Subcutaneous adipose tissue (tissue), 4 donors: ENCODE measurements around the gene DAD1. TPM values are rescaled to one million over a fixed set of nuclear protein-coding genes. Genes with fewer than 3 reads are reported as not detected.

Experiments
- total RNA-seq, 4 donors: library from RNA; depleted of rRNA; stranded (reverse); fragments of >200 nt; gene quantifications; one replicate each; pipeline ENCODE4 v1.1.0, GENCODE V29; 2016
- TF ChIP-seq, protein P1 (sequence below): fragments of 450-650 bp; IDR thresholded peaks from one replicate; pipeline ENCODE4 v1.5.1; 2016; ENCODE audit warnings: low read depth, mild to moderate bottlenecking, control low read depth, antibody characterized with exemption, moderate library complexity

The DAD1 gene
- total RNA-seq, 4 donors from 2014 or later, result 114 to 356 (median 179) TPM

DNA sequence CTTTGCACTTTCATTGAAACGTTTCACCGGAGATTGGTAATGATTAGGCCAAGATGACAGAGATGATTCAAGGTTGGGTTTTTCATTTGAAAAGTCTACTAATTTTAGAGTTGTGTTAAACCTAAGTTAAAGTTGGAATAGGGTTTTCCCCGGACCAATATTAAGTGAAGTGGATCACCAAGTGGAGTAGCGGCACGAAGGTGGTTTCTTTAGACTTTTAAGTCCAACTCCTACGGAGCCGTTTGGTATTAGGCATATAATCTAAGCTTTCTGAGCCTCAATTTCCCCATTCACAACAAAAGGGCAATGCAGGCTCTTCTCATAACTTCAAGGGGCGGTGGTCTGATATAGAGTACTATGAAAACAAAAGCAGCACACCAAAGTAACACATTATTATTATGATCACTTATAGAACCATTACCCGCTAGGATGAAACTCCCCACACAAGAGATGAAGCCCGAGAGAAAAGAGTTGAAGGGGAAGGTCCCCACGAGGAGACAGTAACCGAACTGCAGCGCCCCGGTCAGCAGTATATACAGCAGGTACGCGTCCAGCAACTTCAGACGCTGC is 413 bp downstream of the DAD1 start:
- TF ChIP-seq, protein P1, sequence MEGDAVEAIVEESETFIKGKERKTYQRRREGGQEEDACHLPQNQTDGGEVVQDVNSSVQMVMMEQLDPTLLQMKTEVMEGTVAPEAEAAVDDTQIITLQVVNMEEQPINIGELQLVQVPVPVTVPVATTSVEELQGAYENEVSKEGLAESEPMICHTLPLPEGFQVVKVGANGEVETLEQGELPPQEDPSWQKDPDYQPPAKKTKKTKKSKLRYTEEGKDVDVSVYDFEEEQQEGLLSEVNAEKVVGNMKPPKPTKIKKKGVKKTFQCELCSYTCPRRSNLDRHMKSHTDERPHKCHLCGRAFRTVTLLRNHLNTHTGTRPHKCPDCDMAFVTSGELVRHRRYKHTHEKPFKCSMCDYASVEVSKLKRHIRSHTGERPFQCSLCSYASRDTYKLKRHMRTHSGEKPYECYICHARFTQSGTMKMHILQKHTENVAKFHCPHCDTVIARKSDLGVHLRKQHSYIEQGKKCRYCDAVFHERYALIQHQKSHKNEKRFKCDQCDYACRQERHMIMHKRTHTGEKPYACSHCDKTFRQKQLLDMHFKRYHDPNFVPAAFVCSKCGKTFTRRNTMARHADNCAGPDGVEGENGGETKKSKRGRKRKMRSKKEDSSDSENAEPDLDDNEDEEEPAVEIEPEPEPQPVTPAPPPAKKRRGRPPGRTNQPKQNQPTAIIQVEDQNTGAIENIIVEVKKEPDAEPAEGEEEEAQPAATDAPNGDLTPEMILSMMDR, result no peak

DNA sequence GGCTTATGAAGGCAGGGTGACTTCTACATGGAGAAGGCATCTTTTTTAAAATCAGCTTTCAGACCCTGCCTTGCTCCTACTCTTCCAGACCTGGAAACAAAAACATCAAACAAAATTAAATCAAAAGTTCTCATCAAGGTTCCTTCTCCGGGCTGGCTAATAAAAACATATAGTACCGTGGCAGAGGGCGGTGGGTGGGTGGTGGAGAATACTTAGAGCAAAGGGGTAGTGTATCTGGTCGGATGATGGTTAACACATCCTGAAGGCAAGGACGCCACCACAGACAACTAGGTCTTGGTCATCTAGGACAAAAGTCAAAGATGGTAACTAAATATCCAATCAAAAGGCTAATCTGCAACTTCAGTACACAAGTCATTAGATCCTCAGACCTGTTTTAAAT is 1.8 kb downstream of the DAD1 start:
- TF ChIP-seq, protein P1, result no peak

DNA sequence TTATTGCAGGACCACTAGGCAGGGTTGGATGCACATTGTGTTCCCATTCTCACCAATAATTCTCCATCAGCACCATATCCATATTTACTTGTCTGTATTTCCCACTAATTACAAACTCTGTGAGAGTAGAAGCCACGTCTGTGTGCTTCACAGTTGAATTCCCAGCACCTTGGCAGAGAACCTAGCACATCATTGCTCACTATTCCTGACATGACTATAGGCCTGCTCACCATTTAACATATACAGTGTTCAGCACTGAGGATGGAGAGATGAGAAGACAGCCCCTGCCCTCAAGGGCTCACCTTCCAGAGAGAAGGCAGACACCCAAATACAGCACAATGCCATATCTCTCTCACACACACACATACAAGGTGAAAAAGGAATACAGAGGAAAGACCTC is 5.0 kb downstream of the DAD1 start:
- TF ChIP-seq, protein P1, result no peak

GRCh38 chr14:22580625-22581024 is 8.4 kb downstream of the DAD1 start:
- TF ChIP-seq, protein P1, result no peak

DNA sequence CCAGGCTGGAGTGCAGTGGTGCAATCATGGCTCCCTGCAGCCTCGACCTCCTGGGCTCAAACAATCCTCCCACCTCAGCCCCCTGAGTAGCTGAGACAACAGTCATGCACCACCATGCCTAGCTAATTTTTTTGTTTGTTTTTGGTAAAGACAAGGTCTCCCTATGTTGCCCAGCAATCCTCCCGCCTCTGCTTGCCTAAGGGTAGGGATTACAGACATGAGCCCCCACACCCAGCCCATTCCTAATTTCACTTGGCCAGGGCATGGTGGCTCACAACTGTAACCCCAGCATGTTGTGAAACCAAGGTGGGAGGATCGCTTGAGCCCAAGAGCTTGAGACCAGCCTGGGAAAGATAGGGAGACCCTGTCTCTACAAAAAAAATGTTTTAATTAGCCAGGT is 9.1 kb downstream of the DAD1 start:
- TF ChIP-seq, protein P1, result no peak

GRCh38 chr14:22579236-22579635 is 9.8 kb downstream of the DAD1 start:
- TF ChIP-seq, protein P1, result no peak

DNA sequence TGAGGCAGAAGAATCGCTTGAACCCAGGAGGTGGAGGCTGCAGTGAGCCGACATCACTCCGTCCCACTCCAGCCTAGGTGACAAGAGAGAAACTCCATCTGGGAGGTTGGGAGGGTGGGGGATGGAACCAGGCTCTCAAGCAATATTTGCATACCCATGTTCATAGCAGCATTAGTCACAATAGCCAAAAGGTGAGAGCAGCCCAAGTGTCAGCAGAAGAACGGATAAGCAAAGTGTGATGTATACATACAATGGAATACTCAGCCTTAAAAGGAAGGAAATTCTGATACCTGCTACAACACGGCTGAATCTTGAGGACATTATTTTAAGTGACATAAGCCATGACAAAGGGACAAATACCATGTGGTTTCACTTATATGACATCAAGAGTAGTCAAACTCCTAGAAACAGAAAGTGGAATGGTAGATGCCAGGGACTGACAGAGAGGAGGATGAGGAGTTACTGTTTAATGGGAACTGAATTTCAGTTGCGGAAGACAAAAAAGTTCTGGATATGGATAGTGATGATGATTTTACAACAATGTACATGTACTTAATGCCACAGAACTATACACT is 11.6 kb downstream of the DAD1 start:
- TF ChIP-seq, protein P1, result no peak
